ENCODE measurements around the gene PCDHGA1.

- TF ChIP-seq CTCF (IDR thresholded peaks at IDR 0.05; ENCODE audit: low read length) (no peak), EZH2 (optimal IDR thresholded peaks at IDR 0.05; ENCODE audit: low read depth, low read length) (no peak), EZH2phosphoT487 (IDR thresholded peaks at IDR 0.05; ENCODE audit: low read length) (no peak)
Measured at GRCh38 chr5:141439411-141440141, 109.3 kb downstream of the PCDHGA1 start.
